Kidney (tissue), 14 donors: ENCODE results near the gene PGPEP1. TPM values are rescaled to one million over a fixed set of nuclear protein-coding genes. Genes with fewer than 3 reads are reported as not detected.
"Not testable (repeated sequence)": the region's sequence is repeated elsewhere in the genome, so short reads cannot be mapped to it uniquely, and the experiment has no call there.

Experiments used
- DNase-seq, 5 donors: peaks; one replicate each; pipeline ENCODE4 v3.0.0-alpha.2; 2013 to 2020
- FAIRE-seq: peaks from 2 replicates; lab custom pipeline; 2012; peaks lifted over from hg19 to GRCh38; lab: Jason Lieb, UNC
- H3K27ac ChIP-seq, 2 donors: one replicate each; pipeline ENCODE4 v1.7.0; 2013; ENCODE audit warnings: low read depth in 2 of 2, low read length in 2 of 2, inconsistent platforms in 1 of 2
- H3K27me3 ChIP-seq: one replicate; pipeline ENCODE4 v1.7.1; 2013; ENCODE audit warnings: low read length, inconsistent platforms; ENCODE audit not compliant: control insufficient read depth, insufficient read depth
- H3K36me3 ChIP-seq, 3 donors: one replicate each; pipeline versions ENCODE4 v1.7.0 to v1.7.1; 2013; ENCODE audit warnings: low read length in 3 of 3, control low read depth in 1 of 3, inconsistent platforms in 1 of 3; ENCODE audit not compliant: insufficient read depth in 3 of 3, control insufficient read depth in 2 of 3
- H3K4me1 ChIP-seq, 3 donors: one replicate each; pipeline versions ENCODE4 v1.7.0 to v1.7.1; 2013; ENCODE audit warnings: low read length in 3 of 3, inconsistent platforms in 1 of 3, low read depth in 1 of 3; ENCODE audit not compliant: control insufficient read depth in 2 of 3, insufficient read depth in 2 of 3
- H3K4me3 ChIP-seq, 3 donors: one replicate each; pipeline versions ENCODE4 v1.7.0 to v1.8.1; 2013; ENCODE audit warnings: low read length in 3 of 3, control low read depth in 1 of 3, inconsistent platforms in 1 of 3
- H3K9ac ChIP-seq, 3 donors: one replicate each; pipeline versions ENCODE4 v1.7.0 to v1.7.1; 2013; ENCODE audit warnings: low read length in 3 of 3, control low read depth in 1 of 3, inconsistent platforms in 1 of 3
- H3K9me3 ChIP-seq, 3 donors: one replicate each; pipeline versions ENCODE4 v1.7.0 to v1.7.1; 2013; ENCODE audit warnings: low read length in 3 of 3, control low read depth in 1 of 3, inconsistent platforms in 1 of 3; ENCODE audit not compliant: control insufficient read depth in 2 of 3, insufficient read depth in 1 of 3
- intact Hi-C: fragments of 100-400 bp; cut with DNase I; formaldehyde crosslinking; loops from one replicate; pipeline ENCODE4 v1.11.1; 2022
- polyA plus RNA-seq: library from polyadenylated mRNA; stranded (reverse); fragments of 350-450 nt; fragmentation: Illumina TruSeq; extraction: RNeasy Lipid Tissue Mini Kit (QIAGEN cat#74804); gene quantifications from one replicate; pipeline ENCODE4 v1.2.3, GENCODE V29; 2014; ENCODE audit warnings: low read depth, low replicate concordance; ENCODE audit not compliant: insufficient read depth
- total RNA-seq: library from RNA; stranded (reverse); fragmentation: NEBNext Ultra II Directional; extraction: Animal tissue kit (Norgen Biotek cat#: 25700); gene quantifications from one replicate; pipeline ENCODE4 v1.2.1, GENCODE V29; 2021
- TF ChIP-seq, protein P1 (sequence below): IDR thresholded peaks from 3 replicates; pipeline ENCODE4 v1.5.1; 2012; ENCODE audit warnings: mild to moderate bottlenecking, moderate library complexity, borderline replicate concordance; ENCODE audit not compliant: insufficient read depth; ENCODE audit errors: extremely low read depth
- donor health status: control.
- donor health status: control.
- donor health status: control.
- donor health status: control.
- donor health status: control.
- donor health status: DM: yes; HTN: yes; CAD: no.
- donor health status: Normal renal cell carcinoma (clear cell type).

The PGPEP1 gene
- total and polyA plus RNA-seq, 2 donors from 2014 or later: 54.5 to 76.1 TPM

- no peaks in the 10 kb centered on the region for H3K27me3 ChIP-seq
- TF ChIP-seq, protein P1, sequence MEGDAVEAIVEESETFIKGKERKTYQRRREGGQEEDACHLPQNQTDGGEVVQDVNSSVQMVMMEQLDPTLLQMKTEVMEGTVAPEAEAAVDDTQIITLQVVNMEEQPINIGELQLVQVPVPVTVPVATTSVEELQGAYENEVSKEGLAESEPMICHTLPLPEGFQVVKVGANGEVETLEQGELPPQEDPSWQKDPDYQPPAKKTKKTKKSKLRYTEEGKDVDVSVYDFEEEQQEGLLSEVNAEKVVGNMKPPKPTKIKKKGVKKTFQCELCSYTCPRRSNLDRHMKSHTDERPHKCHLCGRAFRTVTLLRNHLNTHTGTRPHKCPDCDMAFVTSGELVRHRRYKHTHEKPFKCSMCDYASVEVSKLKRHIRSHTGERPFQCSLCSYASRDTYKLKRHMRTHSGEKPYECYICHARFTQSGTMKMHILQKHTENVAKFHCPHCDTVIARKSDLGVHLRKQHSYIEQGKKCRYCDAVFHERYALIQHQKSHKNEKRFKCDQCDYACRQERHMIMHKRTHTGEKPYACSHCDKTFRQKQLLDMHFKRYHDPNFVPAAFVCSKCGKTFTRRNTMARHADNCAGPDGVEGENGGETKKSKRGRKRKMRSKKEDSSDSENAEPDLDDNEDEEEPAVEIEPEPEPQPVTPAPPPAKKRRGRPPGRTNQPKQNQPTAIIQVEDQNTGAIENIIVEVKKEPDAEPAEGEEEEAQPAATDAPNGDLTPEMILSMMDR: no peak
- DNase-seq (peak in 1 of 5 donors; percentile 28), FAIRE-seq (no peak)
- H3K9me3 ChIP-seq: no peaks in the 10 kb centered on the region
- peaks cover 3 to 45% (median 36%) of the 10 kb centered on the region in 3 donors for H3K4me1 ChIP-seq
- peak overlapping the region in 1 of 3 donors; percentile 94 for H3K9ac ChIP-seq
- intact Hi-C loops: no loop called here
- H3K36me3 ChIP-seq: no peaks in the 10 kb centered on the region
- peak overlapping the region; percentile 71 to 82 (median 79) for H3K4me3 ChIP-seq
- H3K27ac ChIP-seq: peak overlapping the region; percentile 72 to 91
Observed at GRCh38 chr19:18321734-18322102, 18.7 kb upstream of the PGPEP1 start.

DNA sequence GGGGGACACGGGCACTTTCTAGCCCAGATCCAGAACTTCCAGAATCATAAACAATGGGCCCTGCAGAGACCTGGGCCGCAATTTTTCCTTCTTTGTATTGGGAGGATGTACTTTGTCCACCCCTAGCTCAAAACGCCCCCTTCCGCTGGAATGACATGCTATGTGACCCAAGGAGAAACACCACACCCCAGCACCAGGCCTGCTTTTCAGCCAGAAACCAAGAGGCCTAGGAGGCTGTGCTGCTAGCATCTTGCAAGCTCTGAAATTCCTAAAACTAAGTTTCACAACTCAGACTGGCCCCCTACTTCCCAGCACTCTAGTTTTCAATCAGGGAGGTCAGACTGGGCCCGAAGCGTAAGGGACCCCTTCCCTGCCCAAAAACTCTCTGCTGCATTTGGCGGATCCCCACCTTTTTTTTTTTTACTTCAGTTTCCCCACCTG lies 18.1 kb upstream of the PGPEP1 start:
- Histone ChIP-seq H3K36me3 (no peaks in the 10 kb centered on the region), H3K4me3 (peak overlapping the region; percentile 71 to 82 (median 79)), H3K27ac (peak overlapping the region; percentile 91 to 92), H3K9ac (peak overlapping the region in 2 of 3 donors; percentile 43 to 94), H3K4me1 (peaks cover 3 to 45% (median 36%) of the 10 kb centered on the region in 3 donors), H3K9me3 (no peaks in the 10 kb centered on the region), H3K27me3 (no peaks in the 10 kb centered on the region)
- DNase-seq (peak in 4 of 5 donors; percentile 70 to 81 (median 75)), FAIRE-seq (no peak)
- intact Hi-C loops: no loop called here
- TF ChIP-seq, protein P1: no peak

GRCh38 chr19:18322759-18323460 lies 17.5 kb upstream of the PGPEP1 start, which contains the start of gene LSM4:
LSM4 (minus strand) TSS chr19:18323076; CDS start chr19:18323020, 56 bp downstream.
- intact Hi-C loops: no loop called here
- Histone ChIP-seq H3K27me3 (no peaks in the 10 kb centered on the region), H3K27ac (peak within 1 kb of the TSS; percentile 91 to 93), H3K4me1 (peaks cover 3 to 42% (median 33%) of the 10 kb centered on the region in 3 donors), H3K9ac (peak within 1 kb of the TSS; percentile 68 to 94 (median 92)), H3K4me3 (peak within 1 kb of the TSS; percentile 71 to 86 (median 79)), H3K36me3 (no peaks in the 10 kb centered on the region), H3K9me3 (no peaks in the 10 kb centered on the region)
- TF ChIP-seq, protein P1: peak; percentile 37
- FAIRE-seq (peak; percentile 27), DNase-seq (peak; percentile 99)

- H3K27me3 ChIP-seq, DNase-seq, intact Hi-C loops, H3K36me3 ChIP-seq, H3K9ac ChIP-seq, H3K9me3 ChIP-seq, H3K27ac ChIP-seq, H3K4me3 ChIP-seq, FAIRE-seq: not testable (repeated sequence)
- peaks cover 3 to 40% (median 31%) of the 10 kb centered on the region in 3 donors for H3K4me1 ChIP-seq
Observed at GRCh38 chr19:18324373-18324731, 16.0 kb upstream of the PGPEP1 start.
